Measurements from ENCODE around the gene PPP1R12B. TPM values are rescaled to one million over a fixed set of nuclear protein-coding genes. Genes with fewer than 3 reads are reported as not detected.

PPP1R12B gene, protein sequence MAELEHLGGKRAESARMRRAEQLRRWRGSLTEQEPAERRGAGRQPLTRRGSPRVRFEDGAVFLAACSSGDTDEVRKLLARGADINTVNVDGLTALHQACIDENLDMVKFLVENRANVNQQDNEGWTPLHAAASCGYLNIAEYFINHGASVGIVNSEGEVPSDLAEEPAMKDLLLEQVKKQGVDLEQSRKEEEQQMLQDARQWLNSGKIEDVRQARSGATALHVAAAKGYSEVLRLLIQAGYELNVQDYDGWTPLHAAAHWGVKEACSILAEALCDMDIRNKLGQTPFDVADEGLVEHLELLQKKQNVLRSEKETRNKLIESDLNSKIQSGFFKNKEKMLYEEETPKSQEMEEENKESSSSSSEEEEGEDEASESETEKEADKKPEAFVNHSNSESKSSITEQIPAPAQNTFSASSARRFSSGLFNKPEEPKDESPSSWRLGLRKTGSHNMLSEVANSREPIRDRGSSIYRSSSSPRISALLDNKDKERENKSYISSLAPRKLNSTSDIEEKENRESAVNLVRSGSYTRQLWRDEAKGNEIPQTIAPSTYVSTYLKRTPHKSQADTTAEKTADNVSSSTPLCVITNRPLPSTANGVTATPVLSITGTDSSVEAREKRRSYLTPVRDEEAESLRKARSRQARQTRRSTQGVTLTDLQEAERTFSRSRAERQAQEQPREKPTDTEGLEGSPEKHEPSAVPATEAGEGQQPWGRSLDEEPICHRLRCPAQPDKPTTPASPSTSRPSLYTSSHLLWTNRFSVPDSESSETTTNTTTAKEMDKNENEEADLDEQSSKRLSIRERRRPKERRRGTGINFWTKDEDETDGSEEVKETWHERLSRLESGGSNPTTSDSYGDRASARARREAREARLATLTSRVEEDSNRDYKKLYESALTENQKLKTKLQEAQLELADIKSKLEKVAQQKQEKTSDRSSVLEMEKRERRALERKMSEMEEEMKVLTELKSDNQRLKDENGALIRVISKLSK
- 7.4 TPM for polyA plus RNA-seq (2013, experiment 1 of 2; ENCODE audit: insufficient read length)
- polyA plus RNA-seq (2013, experiment 2 of 2; ENCODE audit: insufficient read length) = 8.6 TPM

DNA sequence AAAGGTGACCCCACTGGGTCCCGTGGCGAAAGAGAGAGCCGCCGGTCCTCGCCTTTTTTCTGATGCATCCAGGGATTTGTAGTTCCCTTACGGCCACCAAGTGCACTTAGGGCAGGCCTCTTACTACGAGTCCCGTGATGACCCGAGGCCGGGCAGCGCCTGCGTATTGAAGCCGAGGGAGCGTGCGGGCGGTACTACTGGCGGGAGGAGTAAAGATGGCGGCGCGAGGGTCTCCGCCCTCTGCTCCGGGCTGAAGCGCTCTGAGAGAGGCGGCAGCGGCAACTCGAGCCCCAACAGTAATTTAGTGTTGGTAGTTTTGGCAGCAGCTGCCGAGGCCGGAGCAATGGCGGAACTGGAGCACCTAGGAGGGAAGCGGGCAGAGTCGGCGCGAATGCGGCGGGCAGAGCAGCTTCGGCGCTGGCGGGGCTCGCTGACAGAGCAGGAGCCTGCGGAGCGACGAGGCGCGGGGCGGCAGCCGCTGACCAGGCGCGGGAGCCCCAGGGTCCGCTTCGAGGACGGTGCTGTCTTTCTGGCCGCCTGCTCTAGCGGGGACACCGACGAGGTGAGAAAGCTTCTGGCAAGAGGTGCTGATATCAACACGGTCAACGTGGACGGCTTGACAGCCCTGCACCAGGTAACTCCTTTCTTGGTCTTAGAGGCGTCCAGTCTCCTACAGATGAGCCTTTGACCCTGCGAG lies at the start of gene PPP1R12B:
Gene PPP1R12B, plus strand, starts transcription at position 191 of the 697 bp plus-strand sequence. Its CDS starts 153 bp downstream, at position 344.
- peak; percentile 99 for DNase-seq

DNA sequence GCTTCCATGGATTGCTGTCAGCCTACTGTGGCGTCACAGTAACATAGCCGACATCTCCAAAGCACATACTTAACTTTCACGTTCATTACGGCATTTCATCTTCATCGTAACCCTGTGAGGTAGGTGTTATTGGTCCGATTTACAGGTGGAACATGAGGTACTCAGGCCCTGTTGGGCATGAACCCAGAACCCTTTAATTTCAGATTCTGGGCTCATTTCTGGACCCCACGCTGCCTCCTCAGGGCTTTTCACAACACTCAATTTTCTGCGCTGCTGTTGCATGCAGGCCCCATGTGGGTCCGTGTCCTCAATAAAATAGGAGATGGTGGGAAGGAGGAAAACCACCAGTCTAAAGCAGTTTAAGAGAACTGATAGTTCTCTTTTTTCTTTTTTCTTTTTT lies 46.3 kb upstream of the PPP1R12B start:
- no peak for DNase-seq

DNA sequence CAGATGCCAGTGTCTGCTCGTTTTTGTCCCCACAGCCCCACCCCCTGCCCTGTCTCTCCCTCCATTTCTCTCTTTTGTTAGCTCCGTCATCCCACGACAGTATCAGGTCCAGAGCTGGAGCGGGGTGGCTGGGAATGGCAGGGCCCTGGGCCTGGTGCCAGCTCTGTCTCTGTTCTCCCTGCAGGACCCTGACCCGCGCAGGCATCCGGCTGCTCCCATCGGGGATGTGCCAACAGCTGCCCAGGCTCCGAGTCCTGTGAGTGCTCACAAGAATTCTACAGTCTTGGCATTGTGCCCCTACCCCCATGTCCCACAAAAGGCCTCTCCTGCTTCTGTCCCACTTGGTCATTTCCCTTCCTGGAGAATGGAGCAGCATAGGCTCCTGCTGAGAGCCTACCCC lies 44.1 kb upstream of the PPP1R12B start:
- no peak for DNase-seq

DNA sequence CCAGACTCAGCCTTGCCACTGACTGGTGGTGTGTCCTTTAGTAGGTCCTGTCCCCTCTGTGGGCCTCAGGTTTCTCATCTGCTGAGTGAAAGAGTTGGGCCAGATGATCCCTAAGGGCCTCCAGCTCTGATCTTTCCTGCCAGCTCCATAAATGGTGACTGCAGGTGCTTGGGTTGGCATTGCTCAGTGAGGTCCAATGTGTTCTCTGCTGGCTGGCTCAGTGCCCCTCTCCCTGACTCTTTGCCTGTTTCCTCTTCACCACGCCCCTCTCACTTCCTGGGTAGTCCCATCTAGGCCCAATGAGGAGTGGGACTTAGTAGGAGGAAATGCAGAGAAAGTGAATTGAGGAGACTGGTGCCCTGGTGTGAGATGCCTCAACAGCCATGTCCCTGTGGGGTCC lies 43.3 kb upstream of the PPP1R12B start:
- no peak for DNase-seq

DNA sequence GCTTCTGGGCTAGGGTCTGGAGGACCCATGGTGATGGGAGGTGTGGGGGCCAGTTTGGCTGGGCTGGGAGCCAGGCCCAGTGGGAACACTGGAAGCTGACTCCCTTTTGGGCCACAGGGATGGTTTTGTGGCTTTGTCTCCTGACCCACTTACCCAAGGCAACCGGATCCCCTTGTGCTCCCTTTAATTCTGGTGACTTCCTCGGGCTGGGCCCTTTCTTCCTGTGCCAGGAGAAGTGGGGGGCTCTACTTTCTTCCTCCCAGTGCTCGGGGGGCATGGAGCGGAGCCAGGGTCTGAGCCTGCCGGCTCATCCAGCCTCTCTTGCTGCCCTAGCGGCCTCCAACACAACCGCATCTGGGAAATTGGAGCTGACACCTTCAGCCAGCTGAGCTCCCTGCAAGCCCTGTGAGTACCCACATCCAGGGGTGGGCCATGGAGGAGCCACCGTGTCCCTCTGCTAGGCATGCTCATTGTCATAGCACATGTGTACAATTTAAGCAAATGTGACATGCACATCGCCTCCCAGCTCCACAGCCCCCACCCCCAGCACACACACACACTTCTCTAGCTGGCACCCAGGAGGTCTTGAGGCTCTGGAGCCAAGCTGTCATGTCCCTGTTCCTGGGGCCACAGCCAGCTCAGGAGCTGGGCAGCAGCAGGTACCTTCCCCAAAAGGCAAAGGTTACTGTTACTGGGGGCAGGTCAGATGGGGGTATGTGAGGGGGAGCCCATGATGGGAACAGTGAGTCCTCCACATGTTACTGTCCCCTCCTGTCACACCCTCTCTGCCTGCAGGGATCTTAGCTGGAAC lies 41.8 kb upstream of the PPP1R12B start:
- DNase-seq = no peak

DNA sequence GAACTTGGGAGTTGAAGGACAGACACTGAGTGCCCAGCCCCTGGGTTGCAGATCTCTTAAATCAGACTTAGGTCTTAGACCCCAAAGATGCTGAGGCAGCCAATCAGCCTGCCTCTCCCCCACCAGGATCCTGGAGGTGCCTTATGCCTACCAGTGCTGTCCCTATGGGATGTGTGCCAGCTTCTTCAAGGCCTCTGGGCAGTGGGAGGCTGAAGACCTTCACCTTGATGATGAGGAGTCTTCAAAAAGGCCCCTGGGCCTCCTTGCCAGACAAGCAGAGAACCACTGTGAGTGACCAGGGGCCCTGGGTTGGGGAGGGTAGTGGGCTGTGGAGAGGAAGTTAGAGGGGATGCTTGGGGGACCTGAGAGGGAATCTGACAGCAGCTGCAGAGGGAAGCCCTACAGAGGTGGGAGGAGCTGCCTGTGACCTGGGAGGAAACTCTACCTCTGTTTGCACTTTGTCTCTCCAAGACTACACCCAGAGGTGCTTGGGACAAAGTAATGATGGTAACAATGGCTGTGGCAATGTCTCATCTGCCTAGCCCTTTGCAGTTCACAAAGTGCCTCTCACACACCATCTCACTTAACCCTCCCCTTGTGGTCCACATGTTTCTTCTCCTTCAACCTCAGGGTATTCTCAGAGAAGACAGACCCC lies 38.3 kb upstream of the PPP1R12B start:
- no peak for DNase-seq

DNA sequence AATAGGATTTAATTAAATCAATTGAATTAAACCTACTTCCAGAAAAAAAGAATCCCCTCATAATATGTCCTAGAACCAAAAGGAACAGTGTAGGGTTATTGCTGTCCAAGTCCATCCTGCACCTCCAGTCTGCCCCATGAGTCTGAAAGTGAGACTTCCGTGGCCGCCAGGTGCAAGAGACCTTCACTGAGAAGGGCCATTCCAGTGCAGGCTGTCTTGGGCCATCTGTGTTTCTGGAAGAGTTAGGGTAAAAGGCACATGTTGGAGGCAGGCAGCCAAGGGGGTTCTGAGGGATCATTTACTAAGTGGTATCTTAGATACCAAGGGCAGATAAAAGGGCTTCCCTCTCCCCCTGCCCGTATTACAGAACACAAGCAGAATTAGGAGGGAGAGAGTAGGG lies 37.8 kb upstream of the PPP1R12B start:
- DNase-seq = no peak

DNA sequence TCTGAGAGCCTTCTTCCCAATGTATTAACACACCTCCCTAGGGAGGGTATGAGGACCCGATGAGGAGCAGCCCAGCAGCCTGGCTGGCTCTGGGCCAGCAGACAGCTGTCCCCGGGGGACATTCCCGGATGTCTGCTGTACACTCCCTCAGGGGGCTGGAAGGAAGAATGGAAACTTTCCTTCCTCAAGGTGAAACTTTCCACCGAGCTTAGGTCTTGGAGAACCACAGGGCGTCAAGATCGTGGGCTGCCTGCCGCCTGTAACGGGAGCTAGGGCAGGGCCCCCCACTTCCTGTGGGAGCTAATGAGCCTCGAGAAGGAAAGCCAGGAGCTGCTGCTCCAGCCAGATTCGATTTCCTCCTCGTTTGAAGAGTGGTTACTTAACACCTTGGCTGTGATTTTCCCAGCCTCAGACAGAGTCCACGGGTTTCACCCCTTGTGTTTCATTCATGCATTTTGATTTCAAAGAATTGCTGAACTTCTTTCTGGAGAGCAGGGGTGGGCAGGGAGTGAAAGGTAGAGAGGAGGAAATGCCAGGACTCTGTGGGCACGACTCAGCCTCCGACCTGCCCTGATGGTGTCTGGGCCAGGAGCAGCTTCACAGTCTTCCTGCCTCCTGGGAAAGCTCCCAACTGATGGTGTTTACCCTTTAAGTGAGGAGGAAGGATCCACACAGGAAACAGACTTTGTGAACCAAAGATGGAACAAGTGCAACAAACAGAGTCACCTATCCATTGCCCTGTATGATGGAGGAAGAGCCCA lies 36.4 kb upstream of the PPP1R12B start:
- DNase-seq = peak; percentile 24

DNA sequence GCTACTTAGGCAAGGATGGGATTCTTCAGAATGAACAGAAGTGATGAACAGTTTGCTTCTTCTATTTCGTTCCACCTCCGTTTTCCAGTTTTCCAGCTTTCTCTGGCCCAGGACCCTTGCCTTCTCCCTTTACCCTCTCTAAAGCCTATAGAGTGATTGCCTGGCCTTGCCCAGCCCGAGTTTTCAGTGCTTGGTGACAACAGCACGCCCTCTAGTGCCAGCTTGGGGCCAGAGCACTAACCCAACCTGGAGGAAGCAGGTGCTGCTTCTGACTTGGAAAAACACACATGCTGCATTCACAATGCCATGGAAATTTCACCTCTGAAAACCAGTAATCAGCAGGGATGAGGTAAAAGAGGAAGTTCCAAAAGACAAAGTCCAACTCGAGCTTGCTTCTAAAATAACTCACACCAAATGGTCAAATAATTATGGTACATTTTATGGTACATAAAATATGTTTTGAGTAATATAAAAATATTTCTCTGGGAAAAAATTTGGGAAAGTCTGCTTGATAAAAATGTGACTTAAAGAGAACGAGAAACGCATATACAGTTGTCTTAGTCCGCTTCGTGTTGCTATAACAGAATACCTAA lies 32.8 kb upstream of the PPP1R12B start:
- peak; percentile 69 for DNase-seq

DNA sequence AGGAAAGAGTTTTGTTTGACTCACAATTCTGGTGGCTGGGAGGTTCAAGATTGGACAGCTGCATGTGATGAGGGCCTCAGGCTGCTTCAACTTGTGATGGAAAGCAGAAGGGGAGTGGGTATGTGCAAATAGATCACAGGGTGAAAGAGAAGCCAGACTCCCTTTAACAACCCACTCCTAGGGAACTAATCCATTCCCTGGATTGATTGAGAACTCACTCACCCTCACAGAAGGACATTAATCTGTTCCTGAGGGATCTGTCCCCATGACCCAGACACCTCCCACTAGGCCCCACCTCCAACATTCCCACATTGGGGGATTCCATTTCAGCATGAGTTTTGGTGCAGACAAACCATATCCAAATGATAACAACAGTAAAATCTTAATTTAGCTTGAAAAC lies 32.3 kb upstream of the PPP1R12B start:
- no peak for DNase-seq

DNA sequence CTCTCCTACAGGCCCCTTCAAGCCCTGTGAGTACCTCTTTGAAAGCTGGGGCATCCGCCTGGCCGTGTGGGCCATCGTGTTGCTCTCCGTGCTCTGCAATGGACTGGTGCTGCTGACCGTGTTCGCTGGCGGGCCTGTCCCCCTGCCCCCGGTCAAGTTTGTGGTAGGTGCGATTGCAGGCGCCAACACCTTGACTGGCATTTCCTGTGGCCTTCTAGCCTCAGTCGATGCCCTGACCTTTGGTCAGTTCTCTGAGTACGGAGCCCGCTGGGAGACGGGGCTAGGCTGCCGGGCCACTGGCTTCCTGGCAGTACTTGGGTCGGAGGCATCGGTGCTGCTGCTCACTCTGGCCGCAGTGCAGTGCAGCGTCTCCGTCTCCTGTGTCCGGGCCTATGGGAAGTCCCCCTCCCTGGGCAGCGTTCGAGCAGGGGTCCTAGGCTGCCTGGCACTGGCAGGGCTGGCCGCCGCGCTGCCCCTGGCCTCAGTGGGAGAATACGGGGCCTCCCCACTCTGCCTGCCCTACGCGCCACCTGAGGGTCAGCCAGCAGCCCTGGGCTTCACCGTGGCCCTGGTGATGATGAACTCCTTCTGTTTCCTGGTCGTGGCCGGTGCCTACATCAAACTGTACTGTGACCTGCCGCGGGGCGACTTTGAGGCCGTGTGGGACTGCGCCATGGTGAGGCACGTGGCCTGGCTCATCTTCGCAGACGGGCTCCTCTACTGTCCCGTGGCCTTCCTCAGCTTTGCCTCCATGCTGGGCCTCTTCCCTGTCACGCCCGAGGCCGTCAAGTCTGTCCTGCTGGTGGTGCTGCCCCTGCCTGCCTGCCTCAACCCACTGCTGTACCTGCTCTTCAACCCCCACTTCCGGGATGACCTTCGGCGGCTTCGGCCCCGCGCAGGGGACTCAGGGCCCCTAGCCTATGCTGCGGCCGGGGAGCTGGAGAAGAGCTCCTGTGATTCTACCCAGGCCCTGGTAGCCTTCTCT lies 30.3 kb upstream of the PPP1R12B start:
- DNase-seq = no peak

DNA sequence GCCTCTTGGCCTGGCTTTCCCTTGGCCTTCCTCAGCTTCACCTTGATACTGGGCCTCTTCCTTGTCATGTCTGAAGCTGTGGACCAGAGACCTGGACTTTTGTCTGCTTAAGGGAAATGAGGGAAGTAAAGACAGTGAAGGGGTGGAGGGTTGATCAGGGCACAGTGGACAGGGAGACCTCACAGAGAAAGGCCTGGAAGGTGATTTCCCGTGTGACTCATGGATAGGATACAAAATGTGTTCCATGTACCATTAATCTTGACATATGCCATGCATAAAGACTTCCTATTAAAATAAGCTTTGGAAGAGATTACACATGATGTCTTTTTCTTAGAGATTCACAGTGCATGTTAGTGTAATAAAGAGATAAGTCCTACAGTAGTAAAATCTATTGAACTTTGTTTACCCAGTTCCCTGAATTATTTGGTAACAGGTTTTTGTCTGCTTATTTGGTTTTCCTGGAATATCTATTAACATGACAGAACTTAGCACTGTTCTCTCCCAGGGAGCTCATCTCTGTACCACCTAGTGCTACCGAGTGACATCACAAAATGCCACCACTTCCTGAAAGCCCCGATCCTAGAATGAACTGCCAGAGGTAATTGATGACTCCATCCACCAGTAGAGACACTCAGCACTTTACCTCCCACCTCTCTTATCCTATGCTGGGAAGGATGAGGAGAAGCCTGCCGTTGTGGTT lies 29.0 kb upstream of the PPP1R12B start:
- no peak for DNase-seq

DNA sequence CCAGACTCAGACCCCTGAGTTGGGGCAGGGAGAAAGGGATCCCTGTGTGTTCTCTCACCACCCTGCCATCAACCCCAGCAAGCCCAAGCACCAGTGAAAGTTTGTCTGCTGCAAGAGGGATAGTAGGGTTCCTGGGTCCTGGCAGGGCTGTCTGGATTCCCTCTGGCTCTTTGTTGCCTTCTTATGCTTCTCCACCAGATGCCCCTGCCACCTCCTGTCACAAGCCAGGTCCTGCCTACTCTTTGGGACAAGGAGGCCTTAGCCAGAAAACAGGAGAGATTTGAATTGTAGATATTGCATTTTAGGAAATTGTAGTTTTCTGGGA lies 28.5 kb upstream of the PPP1R12B start:
- no peak for DNase-seq

DNA sequence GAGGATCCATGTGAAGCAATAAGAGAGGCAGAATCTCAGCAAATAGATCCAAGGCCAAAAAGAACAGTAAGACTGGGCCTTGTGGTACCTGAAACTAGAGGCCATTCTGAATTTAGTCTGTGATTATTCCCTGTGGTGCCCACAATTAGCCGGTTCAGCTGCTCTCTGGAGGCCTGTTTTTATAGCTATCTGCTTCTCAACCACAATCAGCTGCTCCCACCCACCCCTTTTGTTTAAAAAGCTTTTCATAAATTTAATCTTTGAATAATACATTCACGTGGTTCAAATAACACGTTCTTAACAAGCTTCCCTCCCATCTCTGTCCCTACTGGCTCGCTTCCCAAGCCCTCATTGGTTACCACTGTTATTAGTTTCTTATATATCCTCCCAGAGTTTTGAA lies 24.8 kb upstream of the PPP1R12B start:
- DNase-seq = no peak

DNA sequence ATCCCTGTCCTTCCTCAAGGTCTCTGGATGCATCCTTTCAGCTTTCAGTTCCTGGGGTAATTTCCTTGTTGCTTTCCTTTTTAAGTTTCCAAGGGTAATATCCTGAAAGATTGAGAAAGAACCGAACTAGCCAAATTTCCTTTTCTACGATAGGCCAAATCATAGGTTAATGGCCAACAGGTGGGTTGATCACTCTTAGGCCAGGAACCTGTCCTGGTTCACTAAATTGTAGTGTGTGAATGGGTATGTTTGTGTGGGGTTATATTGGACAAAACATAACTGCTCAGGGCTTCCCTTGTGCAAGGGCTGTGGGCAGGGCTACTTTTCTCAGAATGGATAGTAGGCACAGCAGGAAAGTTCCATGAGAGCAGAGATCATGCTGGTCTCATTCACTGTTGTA lies 23.9 kb upstream of the PPP1R12B start:
- DNase-seq = no peak

DNA sequence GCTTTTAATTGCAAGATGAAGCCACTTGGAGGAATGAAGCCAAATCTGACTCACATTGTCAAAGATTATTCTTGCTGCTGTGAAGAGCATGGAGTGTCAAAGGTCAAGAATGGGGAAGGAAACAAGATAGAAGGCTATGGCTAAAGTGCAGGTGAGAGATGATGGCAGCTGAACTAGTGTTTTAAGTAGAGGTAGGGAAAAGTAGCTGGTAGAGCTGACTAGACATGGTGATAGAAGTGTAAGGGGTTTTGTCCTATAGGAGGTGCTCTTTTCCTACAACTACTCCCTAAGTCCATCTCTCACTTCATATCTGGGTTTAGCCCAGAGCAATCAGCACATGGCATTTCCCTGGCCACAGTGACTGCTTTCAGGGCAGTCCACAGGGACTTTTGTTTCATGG lies 18.6 kb upstream of the PPP1R12B start:
- no peak for DNase-seq

DNA sequence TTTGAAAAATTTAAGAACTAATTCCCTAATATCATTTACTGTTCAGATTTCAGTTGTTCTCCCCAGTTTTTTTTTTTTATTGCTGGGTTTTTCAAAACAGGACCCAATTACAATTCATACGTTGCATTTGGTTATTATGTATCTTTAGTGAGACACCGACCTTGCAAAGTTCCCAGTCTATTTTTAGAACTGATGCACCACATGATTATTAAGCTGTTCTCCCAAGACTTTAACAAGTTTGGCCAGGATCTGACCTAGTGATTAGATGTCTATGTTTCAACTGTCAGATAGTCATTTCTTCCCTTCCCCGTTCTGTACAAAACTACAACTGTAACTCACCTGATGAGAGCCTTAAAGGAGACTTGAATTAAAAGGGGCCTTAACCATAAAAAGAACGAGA lies 14.6 kb upstream of the PPP1R12B start:
- DNase-seq = no peak

DNA sequence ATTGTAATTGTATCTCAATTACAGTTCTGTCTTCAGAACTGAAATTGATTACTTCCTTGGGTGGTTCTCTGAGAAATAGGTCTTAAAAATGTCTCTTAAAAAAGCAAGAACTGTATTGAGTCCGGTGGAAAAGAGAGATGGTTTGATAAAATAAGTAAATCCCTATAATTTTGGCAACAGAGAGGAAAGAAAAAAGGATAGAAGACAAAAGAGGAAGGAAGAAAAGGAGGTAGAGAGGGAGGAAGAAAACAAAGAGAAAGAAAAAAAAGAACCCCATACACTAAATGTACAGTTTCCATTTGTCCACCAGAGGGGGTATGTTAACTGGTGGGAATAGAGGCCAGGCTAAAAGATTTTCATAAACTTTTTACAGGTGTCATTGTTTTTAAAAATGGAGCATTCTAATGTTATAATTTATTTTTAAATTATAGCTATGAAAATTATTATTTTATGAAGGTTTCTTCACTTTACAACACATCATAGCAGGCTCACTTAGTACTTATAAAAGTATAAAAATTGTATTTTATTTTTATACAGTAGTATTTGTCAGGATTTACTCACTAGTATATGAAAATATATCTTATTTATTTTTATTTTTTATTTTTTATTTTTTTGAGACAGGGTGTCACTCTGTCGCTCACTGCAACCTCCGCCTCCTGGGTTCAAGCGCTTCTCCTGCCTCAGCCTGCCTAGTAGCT lies 4.7 kb upstream of the PPP1R12B start:
- peak; percentile 57 for DNase-seq

Data from fibroblast of skin of scalp (primary cell).